Gastrocnemius medialis (tissue), 4 donors: ENCODE results near the gene FZD4.

Source experiments
- CTCF ChIP-seq, 5 experiments: fragments of 450-650 bp in 3 of 5; fragments of 200-600 bp in 2 of 5; sonication (generic) in 2 of 5; IDR thresholded peaks in 4 of 5; conservative IDR thresholded peaks in 1 of 5; 1 replicate in 4 of 5; 2 replicates in 1 of 5; pipeline ENCODE4 v1.5.1; 2016 to 2019; ENCODE audit warnings: antibody characterized with exemption in 5 of 5, mild to moderate bottlenecking in 3 of 5, moderate library complexity in 3 of 5
- POLR2A ChIP-seq, 2 donors: fragments of 450-650 bp; IDR thresholded peaks; one replicate each; pipeline ENCODE4 v1.6.1; 2017; ENCODE audit warnings: antibody characterized with exemption in 2 of 2, mild to moderate bottlenecking in 2 of 2, moderate library complexity in 2 of 2

GRCh38 chr11:86999388-86999787 is 44.2 kb upstream of the FZD4 start:
- TF ChIP-seq CTCF (IDR thresholded peaks at IDR 0.05 in 4 of 5, conservative IDR thresholded peaks at IDR 0.05 in 1 of 5) (no peak), POLR2A (IDR thresholded peaks at IDR 0.05) (no peak)
